MM.1S (cell line): ENCODE data around the gene CCL7.

Source experiments
- EZH2 ChIP-seq: fragments of 300-600 bp; sonication (generic); optimal IDR thresholded peaks from 2 replicates; pipeline ENCODE3; 2017; ENCODE audit warnings: low read depth, mild to moderate bottlenecking, antibody characterized with exemption, low read length, mixed read lengths
- EZH2phosphoT487 ChIP-seq: fragments of 300-600 bp; sonication (generic); IDR thresholded peaks from 2 replicates; pipeline ENCODE4 v1.6.1; 2018; ENCODE audit warnings: antibody characterized with exemption, low read length
- TF ChIP-seq, protein P1 (sequence below): fragments of 300-600 bp; sonication (generic); IDR thresholded peaks from 2 replicates; pipeline ENCODE4 v1.5.1; 2016; ENCODE audit warnings: antibody characterized with exemption, low read length, mixed read lengths

DNA sequence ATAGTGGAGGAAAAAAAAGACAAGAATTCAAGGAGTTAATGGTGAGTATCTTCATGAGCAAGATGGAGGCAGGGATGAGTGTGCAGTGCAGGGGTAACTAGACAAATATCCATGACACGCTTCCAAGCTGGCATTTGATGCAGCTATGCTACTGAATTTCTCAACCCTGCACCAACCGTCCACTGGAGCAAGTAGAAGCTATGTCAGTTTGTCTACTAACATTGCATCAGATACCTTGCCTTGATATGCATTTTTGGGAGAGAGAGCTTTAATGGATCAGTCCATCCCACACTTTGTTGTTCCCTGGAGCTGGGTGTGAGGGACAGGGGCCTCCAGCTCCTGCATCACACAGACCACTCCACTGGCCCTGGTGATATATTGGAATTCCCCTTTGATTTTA, 32.0 kb downstream of the CCL7 start:
- TF ChIP-seq, protein P1, sequence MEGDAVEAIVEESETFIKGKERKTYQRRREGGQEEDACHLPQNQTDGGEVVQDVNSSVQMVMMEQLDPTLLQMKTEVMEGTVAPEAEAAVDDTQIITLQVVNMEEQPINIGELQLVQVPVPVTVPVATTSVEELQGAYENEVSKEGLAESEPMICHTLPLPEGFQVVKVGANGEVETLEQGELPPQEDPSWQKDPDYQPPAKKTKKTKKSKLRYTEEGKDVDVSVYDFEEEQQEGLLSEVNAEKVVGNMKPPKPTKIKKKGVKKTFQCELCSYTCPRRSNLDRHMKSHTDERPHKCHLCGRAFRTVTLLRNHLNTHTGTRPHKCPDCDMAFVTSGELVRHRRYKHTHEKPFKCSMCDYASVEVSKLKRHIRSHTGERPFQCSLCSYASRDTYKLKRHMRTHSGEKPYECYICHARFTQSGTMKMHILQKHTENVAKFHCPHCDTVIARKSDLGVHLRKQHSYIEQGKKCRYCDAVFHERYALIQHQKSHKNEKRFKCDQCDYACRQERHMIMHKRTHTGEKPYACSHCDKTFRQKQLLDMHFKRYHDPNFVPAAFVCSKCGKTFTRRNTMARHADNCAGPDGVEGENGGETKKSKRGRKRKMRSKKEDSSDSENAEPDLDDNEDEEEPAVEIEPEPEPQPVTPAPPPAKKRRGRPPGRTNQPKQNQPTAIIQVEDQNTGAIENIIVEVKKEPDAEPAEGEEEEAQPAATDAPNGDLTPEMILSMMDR: no peak
- TF ChIP-seq EZH2: no peak
- no peak for TF ChIP-seq EZH2phosphoT487
